Measurements from ENCODE around the gene MOXD1.

Gene MOXD1

DNA sequence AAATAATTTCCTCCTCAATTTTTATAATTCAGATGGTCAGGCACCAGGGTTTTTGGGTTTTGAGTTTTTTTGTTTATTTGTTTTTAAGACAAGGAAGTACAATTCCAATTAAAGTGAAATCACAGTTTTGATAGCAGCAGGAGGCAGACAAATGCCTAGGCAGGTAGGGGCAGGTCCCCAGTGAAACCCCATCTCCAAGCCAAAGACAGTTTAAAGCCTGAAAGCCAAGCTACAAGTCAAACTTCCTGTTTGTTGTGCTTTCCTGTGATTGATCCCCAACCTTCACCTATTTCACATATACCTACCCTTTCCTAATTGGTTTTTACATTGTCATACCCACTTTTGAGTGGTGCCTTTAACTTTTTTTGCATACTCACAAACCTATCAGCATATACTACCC lies 149.6 kb downstream of the MOXD1 start:
- no peak overlapping the region for H3K27ac ChIP-seq (ENCODE audit: low read length)
- H3K4me3 ChIP-seq (ENCODE audit: low read length) = no peak overlapping the region
- H3K4me1 ChIP-seq (ENCODE audit: control insufficient read depth, low read depth, low read length) = no peaks in the 10 kb centered on the region
- no peak overlapping the region for H3K9ac ChIP-seq (ENCODE audit: low read length)
- H3K9me3 ChIP-seq (ENCODE audit: control insufficient read depth, low read depth, low read length) = peaks cover 6% of the 10 kb centered on the region
- no peaks in the 10 kb centered on the region for H3K36me3 ChIP-seq (ENCODE audit: control insufficient read depth, low read depth, low read length)
- H3K27me3 ChIP-seq (ENCODE audit: control insufficient read depth, insufficient read depth, low read length) = no peaks in the 10 kb centered on the region

DNA sequence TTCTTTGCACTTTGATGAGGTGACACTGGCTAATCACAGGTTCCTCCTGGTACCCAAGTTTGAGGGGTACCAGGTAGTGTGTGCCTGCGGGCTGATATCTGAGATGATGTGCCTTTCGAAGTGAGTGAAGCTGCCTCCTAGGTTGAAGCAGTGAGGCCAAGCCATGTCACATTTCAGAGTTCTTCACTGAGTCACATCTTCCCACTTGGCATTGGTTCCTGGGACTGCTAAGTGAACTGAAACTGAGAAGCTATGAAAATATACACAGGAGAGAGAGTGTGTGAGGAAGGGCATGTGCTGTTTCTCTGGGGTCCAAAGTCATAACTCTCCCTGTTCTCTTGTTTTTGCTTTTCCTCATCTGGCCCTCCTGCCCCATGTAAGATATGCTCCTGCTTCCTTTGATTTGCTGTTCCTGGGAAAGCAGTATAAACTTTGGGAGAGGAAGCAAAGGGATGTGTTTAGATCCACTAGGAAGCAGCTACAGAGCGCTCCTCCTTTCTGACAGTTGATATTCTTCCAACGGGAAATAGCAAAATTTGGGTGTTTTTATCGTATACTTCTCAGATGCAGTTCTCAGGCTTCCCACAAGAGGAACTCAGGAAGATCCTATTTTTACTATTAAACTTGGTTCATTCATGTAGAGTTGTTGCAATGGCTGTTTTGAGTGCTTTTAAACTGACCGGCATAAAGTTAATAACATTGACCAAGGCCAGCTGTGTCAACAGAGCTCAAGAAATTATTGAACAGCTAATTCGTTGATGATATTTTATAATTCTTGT lies 153.7 kb downstream of the MOXD1 start:
- Histone ChIP-seq H3K4me3 (ENCODE audit: low read length) (no peak overlapping the region), H3K27ac (ENCODE audit: low read length) (no peak overlapping the region), H3K4me1 (ENCODE audit: control insufficient read depth, low read depth, low read length) (no peaks in the 10 kb centered on the region), H3K9me3 (ENCODE audit: control insufficient read depth, low read depth, low read length) (peaks cover 2% of the 10 kb centered on the region), H3K36me3 (ENCODE audit: control insufficient read depth, low read depth, low read length) (no peaks in the 10 kb centered on the region), H3K9ac (ENCODE audit: low read length) (no peak overlapping the region), H3K27me3 (ENCODE audit: control insufficient read depth, insufficient read depth, low read length) (no peaks in the 10 kb centered on the region)

DNA sequence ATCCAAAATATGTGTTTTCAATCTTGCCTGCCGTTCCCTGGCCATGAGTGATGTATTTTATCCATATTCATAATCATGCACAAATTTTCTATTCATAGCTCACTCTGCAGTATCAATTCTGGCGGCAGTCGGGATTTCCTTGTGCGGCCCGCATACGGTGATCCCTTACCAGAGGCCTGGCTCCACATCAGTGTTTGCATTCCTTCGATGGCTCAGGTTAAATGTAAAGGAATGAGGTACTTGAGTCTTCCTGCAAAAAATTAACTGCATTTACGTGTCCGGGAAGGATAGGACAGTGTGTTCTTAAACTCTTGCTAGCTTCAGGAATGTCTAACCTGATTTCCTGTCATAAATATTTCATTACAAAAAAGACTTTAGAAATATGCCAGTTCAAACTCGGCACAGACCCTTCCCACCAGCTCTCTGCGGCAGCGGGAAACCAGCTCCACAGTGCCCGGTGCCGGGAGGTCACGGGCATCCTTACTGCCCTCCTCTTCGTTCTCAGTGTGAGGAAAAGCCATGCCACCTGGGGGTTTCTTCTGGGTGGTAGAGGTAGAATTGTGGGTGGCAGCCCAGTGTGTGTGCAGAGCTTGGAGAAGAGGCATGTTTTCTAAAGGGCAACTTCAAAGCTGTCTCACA lies 154.5 kb downstream of the MOXD1 start:
- H3K27ac ChIP-seq (ENCODE audit: low read length) = no peak overlapping the region
- no peak overlapping the region for H3K4me3 ChIP-seq (ENCODE audit: low read length)
- no peaks in the 10 kb centered on the region for H3K9me3 ChIP-seq (ENCODE audit: control insufficient read depth, low read depth, low read length)
- no peaks in the 10 kb centered on the region for H3K4me1 ChIP-seq (ENCODE audit: control insufficient read depth, low read depth, low read length)
- H3K27me3 ChIP-seq (ENCODE audit: control insufficient read depth, insufficient read depth, low read length) = no peaks in the 10 kb centered on the region
- H3K9ac ChIP-seq (ENCODE audit: low read length) = no peak overlapping the region
- no peaks in the 10 kb centered on the region for H3K36me3 ChIP-seq (ENCODE audit: control insufficient read depth, low read depth, low read length)

DNA sequence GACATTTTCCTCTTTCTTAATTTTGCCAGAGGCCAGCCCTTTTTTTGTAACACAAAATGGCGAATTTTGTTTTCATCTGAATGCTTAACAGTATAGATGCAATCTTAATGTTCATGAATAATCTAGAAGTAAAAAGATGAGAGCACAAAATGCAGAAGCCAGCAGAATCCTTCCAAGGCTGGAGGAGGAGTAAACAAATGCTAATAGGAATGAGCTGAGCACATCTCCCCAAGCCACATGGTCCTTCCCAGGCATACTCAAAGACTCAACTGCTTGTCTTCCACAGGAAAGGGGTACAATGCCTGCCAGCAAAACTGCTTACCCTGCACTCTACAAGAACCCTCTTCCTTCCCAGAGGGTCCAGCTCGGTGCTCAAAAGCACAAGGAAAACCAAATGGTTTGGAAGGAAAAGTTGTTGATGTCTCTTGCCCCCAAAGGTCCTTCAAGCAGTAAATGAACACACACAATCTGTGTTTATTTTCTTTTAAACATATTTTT lies 155.1 kb downstream of the MOXD1 start:
- Histone ChIP-seq H3K4me1 (ENCODE audit: control insufficient read depth, low read depth, low read length) (no peaks in the 10 kb centered on the region), H3K9me3 (ENCODE audit: control insufficient read depth, low read depth, low read length) (no peaks in the 10 kb centered on the region), H3K36me3 (ENCODE audit: control insufficient read depth, low read depth, low read length) (no peaks in the 10 kb centered on the region), H3K27ac (ENCODE audit: low read length) (no peak overlapping the region), H3K9ac (ENCODE audit: low read length) (no peak overlapping the region), H3K27me3 (ENCODE audit: control insufficient read depth, insufficient read depth, low read length) (no peaks in the 10 kb centered on the region), H3K4me3 (ENCODE audit: low read length) (no peak overlapping the region)
